GM21717 (cell line): ENCODE measurements around the gene CTAGE1.
"Not testable (repeated sequence)": the region's sequence is repeated elsewhere in the genome, so short reads cannot be mapped to it uniquely, and the experiment has no call there.

ENCODE experiments used
- ATAC-seq: cut with Tn5 transposase; IDR thresholded peaks from one replicate; pipeline ENCODE4 v1.9.1; 2021; ENCODE audit warnings: mild to moderate bottlenecking, moderate library complexity; ENCODE audit not compliant: unreplicated experiment

CTAGE1 gene, protein sequence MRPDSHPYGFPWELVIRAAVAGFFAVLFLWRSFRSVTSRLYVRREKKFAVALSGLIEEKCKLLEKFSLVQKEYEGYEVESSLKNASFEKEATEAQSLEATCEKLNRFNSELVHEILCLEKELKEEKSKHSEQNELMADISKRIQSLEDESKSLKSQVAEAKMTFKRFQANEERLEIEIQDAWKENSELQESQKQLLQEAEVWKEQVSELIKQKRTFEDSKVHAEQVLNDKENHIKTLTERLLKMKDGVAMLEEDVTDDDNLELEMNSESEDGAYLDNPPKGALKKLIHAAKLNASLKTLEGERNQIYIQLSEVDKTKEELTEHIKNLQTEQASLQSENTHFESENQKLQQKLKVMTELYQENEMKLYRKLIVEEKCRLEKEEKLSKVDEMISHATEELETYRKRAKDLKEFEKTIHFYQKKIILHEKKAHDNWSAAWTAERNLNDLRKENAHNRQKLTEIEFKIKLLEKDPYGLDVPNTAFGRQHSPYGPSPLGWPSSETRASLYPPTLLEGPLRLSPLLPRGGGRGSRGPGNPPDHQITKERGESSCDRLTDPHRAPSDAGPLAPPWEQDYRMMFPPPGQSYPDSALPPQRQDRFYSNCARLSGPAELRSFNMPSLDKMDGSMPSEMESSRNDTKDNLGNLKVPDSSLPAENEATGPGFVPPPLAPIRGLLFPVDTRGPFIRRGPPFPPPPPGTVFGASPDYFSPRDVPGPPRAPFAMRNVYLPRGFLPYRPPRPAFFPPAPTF

DNA sequence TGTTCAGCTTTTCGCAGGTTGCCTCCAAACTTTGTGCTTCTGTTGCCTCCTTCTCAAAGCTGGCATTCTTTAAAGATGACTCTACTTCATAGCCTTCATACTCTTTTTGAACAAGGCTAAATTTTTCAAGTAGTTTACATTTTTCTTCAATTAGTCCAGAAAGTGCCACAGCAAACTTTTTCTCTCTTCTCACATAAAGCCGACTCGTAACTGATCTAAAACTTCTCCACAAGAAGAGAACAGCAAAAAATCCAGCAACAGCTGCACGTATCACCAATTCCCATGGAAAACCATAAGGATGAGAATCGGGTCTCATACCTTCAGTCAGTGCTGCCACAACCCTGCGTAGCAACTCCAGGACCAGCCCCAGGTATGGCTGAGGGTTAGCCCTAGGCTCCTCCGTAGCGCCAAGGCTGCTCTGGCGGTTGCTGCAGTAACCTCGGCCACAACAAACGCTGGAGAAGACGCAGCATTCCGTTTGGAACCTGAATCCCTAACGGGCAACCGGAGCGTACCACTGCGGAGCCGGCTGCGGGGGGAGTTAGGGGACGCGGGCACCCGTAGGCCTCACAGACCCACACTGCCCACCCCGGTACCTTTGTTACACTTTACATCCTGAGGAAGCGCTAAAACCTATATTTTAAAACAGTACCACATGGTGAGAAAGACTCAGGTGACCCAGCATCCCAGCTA is at the start of gene CTAGE1:
TSS of gene CTAGE1 (minus strand) at position 420 of the 693 bp plus-strand sequence. CDS start at position 316, 104 bp downstream.
- ATAC-seq = no peak

DNA sequence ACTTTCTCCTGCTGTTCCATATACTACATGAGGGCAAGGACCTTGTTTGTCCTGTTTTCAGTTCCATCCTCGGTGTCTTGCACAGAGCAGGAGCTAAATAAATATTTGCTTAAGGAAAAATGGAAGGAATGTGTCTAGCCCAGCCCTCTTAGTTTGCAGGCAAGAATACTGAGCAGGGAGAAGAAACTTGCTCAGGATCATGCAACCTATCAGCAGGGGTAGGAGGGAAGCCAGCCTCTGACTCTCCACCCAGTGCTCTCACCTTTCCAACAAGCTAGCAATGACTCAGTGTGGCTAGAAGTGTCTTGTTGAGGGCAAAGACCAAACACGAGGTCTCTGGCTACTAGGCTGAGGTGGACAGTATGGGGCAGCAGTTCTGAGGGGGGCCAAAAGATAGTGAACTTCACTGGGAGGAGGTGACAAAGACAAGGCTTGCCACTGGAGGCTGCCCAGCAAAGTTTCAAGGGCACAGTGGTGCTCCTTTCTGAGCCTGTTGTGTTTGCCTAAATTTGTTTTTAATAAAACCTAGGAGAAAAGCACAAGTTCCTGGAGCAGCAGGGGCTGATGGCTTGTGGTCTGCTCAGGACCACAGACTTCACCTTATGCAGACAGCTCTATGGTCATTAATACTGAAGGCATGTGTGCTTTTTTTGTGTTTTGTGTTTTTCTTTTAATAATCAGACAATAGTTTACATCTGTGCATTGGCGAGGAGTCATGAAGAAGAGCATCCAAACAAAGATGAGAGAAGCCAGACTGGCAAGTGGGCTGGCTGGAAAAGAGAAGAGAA is 49.1 kb upstream of the CTAGE1 start:
- ATAC-seq = no peak

DNA sequence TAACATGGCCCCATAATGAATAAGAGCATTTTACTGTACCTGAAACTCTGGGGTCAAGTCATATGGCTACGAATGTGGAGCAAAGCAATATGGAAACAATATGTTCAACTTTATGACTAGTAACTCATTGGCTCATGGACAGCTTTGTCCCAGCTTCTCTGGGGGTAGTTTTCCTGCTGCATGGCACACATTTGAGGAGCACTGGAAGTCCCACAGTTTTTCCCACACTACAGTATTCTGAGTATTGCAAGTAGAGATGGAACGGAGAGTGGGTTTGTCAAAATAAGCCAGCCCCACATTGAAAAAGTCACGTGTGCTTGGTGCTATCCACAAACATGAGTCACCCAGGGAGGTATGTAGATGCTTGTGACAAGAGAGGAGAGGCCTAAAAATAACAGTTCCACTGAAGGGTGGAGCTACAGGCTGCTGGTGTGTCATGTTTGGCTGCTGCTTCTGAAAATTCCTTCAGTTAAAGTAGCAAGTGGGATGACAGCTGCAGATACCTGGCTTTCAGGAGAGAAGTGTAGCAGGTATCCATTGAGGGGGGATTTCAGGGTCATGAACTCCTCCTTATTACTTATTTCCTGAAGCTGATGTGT is 48.2 kb upstream of the CTAGE1 start:
- no peak for ATAC-seq

DNA sequence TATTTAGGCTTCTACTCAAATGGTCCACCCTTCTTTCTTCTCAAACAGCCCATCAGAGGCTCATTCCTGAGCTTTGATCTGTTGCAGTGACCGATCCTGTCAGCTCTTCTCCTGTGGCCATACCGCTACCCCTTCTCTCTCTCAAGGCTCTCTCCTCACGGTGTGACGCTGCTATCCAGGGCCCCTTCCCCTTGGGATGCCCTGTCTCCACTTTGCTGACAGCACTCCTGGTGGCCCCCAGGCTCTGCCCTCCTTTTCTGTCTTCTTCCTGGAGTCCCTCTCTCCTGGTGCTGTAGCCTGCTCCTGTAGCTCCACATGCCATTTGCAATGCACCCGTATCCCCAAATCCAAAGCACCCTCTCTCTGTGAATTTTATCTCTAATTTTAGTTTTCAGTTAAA is 45.4 kb upstream of the CTAGE1 start:
- ATAC-seq = no peak

DNA sequence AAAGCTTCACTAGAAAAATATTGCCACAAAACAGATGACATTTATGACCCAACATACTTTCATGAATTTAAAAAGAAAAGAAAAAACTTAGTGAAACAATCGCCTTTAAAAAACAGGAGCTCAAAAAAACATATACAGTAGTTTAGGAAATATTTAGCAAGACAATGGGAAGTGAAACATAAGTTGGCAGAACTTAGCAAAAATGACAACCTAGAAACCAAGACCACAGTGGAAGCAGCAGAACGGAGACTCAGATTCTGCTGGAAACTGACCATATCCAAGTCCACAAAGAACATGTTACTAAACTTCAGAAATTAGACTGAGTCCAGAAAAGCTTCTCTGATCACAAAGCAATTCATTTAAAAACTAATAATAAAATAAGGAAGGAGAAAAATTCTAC is 41.8 kb upstream of the CTAGE1 start:
- no peak for ATAC-seq

DNA sequence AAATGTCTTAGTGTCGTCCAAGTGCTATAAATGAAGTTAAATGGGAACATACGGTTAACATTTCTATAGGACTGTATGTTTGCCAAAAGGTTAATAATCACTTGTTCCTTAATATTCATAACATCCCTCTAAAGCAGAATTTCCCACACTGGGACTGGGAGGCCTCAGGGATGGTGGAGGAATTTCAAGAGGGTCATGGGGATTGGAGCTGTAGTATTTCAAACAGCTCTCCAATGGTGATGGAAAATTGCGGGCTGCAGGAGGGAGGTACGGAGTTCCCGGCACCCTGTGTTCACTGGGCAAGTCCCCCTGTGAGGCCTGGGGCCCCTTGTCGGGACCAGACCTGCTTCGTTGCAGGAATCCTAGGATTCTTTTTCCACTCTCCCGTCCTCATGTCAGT is 39.8 kb upstream of the CTAGE1 start:
- no peak for ATAC-seq

DNA sequence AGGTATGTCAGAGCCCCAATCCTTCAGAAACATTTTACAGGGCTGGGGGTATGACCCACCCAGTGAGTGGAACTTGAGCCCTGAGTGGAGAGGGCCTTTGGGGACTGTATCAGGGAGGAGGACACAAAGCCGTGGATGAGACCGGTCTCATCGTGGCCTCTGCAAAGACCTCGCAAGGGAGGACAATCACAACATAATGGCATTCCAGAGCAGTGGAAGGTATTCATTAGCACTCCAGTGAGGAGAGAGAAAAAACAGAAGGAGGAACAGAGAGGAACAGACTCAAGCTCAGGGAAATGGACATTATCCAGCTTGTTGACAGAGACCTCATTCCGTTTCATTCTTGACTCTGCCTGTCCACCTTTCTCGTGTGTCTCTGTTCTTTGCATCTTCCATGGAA is 38.8 kb upstream of the CTAGE1 start:
- no peak for ATAC-seq

DNA sequence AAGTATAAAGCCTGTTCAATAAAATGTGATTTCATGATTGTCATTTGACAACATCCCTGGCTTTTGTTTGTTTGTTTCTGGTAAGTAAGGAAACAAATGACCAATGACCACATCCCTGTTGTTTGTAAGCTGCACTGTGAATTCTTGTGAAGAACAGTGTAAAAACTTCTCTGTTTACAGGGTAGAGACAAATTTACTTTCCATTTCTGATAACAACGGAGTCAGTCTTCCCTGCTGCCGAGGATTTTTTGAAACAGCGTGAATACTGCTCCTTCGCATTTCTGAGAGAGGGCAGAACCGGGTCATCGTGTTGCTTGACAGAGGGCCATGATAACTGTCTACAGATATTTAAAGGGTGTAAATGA is 38.4 kb upstream of the CTAGE1 start:
- ATAC-seq = no peak

DNA sequence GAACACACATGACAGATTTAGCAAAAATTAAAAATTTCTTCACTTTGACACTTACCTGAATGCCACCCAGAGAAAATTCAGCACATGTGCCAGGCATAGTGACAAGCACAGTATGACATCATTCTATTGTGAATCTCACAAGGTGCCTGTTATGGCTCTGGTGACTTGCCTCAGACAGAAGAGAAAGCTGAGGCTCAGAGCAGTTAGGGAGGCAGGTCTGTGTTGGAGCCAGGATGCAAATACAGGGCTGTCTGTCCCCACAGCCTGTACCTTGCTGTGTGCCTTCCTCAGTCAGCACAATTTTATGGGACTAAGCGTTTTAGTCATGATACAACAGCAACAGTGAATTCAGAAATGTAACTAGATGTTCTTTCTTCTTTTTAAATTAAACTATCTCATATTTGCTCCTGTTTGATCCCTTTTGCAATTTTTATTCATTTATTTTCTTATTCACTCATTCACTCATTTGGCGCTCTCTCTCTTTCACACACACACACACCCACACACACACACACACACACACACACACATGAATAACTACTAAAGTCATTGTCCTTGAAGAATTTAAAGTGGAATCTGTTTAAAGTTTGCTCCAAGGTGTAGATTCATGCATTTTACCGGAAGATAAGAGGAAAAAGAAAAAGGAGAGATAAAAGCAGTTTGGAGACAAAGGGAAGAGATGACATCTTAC is 37.9 kb upstream of the CTAGE1 start:
- ATAC-seq = no peak

DNA sequence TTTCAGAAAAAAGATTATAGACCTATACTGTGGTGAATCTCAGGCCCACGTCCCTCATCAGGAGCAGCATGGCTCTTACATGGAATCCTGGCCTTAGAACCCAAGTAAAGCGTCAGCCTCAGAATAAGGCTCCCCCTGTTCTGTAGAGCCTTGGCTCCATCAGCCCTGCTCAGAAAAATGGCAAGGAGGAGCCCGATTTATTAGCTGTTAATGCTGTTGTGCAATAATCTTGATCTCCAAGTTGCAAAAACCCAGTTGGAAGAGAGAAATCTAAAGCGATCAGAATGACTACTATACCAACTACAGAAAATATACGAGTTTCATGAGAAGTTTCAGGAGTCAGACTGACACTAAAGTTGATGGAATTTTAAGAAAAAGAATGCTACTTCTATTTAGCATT is 35.6 kb upstream of the CTAGE1 start:
- no peak for ATAC-seq

DNA sequence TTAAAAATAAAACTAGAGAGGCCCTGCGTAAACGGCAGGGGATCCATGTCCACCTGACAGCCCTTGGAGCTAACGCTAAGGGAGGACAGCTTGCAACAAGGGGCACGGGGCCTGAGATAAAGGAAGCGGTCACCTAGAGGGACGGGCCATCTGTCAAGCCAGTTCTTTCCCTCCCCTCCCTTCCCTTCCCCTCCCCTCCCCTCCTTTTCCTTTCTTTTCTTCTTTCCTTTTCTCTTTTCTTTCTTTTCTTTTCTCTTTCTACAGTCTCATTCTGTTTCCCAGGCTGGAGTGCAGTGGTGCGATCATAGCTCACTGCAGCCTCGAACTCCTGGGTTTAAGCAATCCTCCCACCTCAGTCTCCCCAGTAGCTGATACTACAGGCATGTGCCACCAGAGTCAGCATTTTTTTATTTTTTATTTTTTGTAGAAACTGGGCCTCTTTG is 34.5 kb upstream of the CTAGE1 start:
- no peak for ATAC-seq

DNA sequence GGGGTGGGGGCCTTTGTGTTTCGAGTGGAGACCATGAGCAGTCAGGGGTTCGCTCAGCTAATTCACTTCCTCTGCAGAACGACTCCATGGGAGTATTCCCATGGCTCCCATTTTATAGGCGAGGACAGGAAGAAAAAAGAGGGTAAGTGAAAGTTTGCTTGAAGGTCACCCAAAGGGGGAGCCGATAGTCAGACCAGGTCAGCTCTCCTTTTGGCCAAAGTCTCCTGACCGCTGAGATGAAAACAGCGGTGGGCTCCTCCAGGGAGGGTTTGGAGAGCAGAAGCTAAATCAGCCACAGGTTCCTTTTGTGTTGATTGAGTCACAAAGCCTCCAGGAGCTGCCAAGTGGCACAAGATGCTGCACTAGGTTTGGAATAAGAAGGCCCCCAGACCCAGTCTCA is 34.1 kb upstream of the CTAGE1 start:
- ATAC-seq = no peak

DNA sequence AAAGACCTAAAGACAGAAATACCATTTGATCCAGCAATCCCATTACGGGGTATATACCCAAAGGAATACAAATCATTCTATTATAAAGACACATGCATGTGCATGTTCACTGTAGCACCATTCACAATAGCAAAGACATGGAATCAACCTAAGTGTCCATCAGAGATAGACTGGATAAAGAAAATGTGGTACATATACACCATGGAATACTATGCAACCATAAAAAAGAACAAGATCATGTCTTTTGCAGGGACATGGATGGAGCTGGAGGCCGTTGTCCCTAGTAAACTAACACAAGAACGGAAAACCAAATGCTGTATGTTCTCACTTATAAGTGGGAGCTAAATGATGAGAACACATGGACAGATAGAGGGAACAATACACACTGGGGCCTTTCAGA is 33.1 kb upstream of the CTAGE1 start:
- ATAC-seq = not testable (repeated sequence)

DNA sequence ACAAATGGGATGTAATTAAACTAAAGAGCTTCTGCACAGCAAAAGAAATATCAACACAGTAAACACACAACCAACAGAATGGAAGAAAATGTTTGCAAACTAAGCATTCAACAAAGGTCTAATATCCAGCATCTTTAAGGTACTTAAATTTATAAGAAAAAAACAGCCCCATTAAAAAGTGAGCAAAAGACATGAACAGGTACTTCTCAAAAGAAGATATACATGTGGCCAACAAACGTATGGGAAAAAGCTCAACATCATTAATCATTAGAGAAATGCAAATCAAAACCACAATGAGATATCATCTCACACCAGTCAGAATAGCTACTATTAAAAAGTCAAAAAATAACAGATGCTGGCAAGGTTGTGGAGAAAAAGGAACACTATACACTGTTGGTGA is 32.6 kb upstream of the CTAGE1 start:
- ATAC-seq = not testable (repeated sequence)

DNA sequence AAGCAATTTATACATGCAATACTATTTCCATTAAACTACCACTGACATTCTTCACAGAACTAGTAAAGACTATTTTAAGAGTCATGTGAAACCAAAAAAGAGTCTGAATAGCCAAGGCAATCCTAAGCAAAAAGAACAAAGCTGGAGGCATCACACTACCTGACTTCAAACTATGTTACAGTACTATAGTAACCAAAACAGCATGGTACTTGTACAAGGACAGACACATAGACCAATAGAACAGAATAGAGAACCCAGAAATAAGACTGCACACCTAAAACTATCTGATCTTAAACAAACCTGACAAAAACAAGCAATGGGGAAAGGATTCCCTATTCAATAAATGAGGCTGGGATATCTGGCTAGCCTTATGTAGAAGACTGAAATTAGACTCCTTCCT is 32.0 kb upstream of the CTAGE1 start:
- ATAC-seq = not testable (repeated sequence)

DNA sequence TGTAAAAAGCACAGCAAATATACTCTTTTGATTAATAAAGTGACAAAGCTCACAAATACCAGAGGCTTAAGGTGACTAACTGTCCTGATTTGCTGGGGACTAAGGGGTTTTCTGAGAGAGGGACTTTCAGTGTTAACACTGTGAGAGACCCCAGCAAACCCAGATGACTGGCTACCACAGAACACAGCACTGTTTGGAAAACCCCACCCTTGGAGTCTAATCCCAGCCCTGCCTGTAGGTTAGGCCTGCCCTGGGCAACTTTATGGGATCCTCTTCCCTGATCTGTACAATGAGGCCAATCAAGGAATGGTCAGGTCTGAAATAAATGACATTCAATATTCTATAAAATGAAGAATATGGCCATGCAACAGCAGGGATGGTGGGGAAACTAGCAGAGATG is 30.5 kb upstream of the CTAGE1 start:
- no peak for ATAC-seq

DNA sequence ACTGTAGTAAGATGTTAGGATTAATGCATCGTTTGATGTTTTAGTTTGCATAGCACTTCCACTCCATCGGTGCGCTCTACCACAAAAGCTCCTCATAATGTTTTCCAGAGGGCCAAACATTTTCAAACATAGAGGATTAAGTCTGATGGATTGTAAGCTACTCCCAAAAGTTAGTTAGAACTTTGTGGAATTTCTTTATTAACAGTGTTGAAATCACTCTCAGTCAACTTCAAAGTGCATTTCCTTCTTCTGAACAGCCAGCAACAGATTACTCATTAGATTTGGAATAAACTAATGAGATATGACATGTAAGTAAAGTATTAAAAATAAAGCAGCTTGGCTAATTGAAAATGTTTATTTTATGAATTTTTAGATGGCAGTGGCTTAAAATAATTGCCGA is 30.1 kb upstream of the CTAGE1 start:
- ATAC-seq = no peak

DNA sequence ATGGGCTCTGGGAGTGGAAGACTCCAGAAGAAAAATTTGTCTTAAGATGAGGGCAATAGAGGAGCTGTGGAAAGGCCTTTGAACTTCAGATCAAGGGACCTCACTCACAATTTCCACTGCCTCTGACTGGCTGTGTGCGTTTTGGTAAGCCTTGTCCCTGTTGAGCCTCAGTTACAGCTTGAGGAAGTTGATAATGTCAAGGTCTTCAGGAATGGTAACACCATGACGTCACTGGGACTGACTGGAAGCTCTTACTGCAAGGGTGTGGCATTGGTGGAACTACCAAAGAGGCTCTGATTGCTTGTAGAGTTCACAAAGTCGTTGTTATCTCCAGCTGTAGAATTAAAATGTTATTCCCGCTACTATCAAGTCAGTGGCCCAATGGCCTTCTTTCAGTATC is 29.2 kb upstream of the CTAGE1 start:
- no peak for ATAC-seq

DNA sequence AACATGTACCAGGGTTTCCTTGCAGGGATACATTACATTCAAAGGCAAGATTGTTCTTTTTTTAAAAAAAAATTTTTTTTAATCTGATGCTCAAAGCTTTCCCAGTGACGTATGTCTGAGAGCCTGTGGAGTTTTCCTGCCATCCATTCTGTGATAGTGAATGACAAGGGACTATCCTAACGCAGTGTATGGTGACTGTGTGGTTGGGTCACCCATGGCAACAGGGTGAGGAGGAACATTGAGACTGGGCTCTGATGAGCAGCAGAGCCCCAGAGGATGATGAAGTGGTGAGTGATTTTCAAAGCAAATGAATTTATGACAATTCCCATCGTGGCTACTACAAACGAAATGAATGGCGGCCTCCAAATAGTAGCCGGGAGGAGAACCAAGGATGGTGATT is 28.6 kb upstream of the CTAGE1 start:
- no peak for ATAC-seq

DNA sequence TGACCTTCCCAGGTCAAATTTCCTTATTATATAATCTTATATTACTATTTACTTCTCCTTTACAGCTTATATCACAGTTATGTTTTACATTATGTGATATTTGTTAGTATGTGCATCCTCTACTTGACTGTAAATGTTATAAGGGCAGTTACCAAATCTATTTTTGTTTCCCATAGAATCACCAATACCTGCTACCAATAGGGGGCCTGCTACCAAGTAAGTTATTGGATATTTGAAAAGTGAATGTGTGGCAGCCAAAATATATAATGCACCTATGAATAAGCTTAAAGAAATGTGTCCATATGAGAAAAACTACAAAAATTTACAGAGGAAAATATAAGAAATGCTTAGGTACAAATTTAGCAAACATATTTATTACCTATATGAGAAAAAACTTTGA is 23.9 kb upstream of the CTAGE1 start:
- ATAC-seq = no peak
